PFSK-1 (cell line): Measurements from ENCODE around the gene HRH1.

Experiments used
- FOXP2 ChIP-seq: optimal IDR thresholded peaks from 2 replicates; pipeline ENCODE3; 2011; ENCODE audit warnings: borderline replicate concordance, control low read depth, inconsistent platforms; ENCODE audit not compliant: insufficient read depth; ENCODE audit errors: extremely low read length, extremely low read depth
- POLR2AphosphoS5 ChIP-seq: IDR thresholded peaks from 2 replicates; pipeline ENCODE4 v1.6.1; 2012; ENCODE audit warnings: low read depth, mild to moderate bottlenecking, control low read depth, low read length, moderate library complexity
- SIN3A ChIP-seq: IDR thresholded peaks from 2 replicates; pipeline ENCODE4 v1.6.1; 2012; ENCODE audit warnings: mild to moderate bottlenecking, low read length, moderate library complexity, borderline replicate concordance; ENCODE audit not compliant: insufficient read depth
- TAF1 ChIP-seq: IDR thresholded peaks from 2 replicates; pipeline ENCODE4 v1.6.1; 2012; ENCODE audit warnings: low read length, control low read depth, borderline replicate concordance; ENCODE audit not compliant: insufficient read depth
- TF ChIP-seq, protein P1 (sequence below), 2 experiments: IDR thresholded peaks; 2 replicates each; pipeline versions ENCODE4 v1.6.1 to v1.8.0; 2011 to 2012; ENCODE audit warnings: low read depth in 2 of 2, low read length in 2 of 2, control low read depth in 1 of 2, inconsistent platforms in 1 of 2, mild to moderate bottlenecking in 1 of 2, moderate library complexity in 1 of 2; ENCODE audit not compliant: insufficient read depth in 1 of 2

The HRH1 gene

DNA sequence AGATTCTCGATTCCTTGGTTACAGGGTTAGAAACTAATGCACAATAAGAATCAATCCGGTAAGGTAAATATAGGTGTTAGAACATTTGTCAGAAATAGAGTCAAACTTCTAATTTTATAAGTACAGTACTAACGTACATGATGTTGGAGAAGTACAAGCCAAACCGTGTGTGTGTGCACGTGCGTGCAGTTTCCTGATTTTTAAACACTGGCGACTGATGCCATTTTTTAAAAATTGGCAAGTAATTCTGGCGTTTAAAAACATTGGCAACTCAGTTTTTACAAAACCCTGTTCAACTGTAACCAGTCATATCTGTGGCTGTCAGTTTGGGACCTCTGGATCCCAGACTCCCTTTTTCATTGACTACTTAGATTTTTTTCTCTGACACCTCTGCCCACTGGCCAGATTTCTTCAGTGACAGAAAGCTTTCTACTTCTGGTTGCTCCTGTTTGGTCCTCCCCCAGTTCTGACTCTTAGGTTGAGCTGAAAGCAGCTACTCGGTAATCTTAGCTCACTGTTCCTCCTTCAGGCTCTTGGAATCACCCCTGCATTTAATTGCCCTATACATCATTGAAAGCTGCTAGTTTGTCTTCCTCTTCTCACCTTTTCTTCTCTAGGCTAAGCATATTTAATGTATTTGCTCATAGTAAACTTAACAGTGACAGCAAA, 118.7 kb downstream of the HRH1 start:
- no peak for TF ChIP-seq SIN3A
- no peak for TF ChIP-seq POLR2AphosphoS5
- no peak for TF ChIP-seq FOXP2
- TF ChIP-seq, protein P1, sequence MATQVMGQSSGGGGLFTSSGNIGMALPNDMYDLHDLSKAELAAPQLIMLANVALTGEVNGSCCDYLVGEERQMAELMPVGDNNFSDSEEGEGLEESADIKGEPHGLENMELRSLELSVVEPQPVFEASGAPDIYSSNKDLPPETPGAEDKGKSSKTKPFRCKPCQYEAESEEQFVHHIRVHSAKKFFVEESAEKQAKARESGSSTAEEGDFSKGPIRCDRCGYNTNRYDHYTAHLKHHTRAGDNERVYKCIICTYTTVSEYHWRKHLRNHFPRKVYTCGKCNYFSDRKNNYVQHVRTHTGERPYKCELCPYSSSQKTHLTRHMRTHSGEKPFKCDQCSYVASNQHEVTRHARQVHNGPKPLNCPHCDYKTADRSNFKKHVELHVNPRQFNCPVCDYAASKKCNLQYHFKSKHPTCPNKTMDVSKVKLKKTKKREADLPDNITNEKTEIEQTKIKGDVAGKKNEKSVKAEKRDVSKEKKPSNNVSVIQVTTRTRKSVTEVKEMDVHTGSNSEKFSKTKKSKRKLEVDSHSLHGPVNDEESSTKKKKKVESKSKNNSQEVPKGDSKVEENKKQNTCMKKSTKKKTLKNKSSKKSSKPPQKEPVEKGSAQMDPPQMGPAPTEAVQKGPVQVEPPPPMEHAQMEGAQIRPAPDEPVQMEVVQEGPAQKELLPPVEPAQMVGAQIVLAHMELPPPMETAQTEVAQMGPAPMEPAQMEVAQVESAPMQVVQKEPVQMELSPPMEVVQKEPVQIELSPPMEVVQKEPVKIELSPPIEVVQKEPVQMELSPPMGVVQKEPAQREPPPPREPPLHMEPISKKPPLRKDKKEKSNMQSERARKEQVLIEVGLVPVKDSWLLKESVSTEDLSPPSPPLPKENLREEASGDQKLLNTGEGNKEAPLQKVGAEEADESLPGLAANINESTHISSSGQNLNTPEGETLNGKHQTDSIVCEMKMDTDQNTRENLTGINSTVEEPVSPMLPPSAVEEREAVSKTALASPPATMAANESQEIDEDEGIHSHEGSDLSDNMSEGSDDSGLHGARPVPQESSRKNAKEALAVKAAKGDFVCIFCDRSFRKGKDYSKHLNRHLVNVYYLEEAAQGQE (IDR thresholded peaks at IDR 0.05; ENCODE audit: insufficient read depth in 1 of 2, low read depth in 2 of 2, low read length in 2 of 2): no peak

DNA sequence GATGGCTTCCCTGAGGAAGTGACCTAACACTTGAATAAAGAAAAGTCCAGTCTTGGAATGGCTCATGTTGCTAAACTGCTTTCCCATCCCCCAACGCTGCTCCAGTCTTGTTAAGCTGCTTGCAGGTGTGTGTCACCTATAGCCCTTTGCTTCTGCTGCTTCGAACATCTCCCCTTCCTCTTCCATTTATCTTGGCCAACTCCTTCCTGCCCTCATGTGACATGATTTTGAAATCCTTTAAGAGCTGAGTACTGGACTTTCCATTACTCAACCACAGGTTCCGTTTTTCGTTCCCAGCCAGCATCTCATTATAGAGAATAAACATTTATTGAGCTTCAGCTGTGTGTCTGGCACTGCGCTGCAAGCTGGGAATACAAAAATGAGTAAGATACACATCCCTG, 119.6 kb downstream of the HRH1 start:
- TF ChIP-seq TAF1 (no peak), POLR2AphosphoS5 (no peak), SIN3A (no peak), FOXP2 (no peak)
- TF ChIP-seq, protein P1 (IDR thresholded peaks at IDR 0.05; ENCODE audit: insufficient read depth in 1 of 2, low read depth in 2 of 2, low read length in 2 of 2): no peak

DNA sequence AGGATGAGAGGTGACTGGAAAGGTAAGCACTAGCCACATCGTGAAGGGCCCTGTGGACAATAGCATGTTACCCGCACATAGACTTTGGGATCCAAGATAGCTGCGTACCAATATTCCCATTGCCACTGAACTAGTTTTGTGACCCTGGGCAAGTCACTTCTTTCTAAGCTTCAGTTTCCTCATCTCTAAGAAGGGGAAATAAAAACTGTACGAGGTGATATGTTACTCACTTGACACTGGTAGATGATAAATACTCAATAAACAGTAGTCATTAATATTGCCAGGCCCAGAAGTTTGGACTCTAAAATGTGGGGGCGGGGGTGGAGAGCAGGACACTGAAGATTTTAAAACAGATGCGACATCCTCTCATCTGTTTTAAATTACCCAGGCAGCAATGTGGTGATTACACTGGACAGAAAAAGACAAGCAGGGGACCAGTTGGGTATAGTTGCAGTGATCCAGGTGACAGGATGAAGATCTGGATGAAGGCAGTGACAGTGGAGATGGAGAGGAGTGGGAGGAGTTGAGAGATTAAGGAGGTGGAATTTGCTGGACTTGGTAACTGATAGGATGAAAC, 120.4 kb downstream of the HRH1 start:
- TF ChIP-seq SIN3A (no peak), TAF1 (no peak), FOXP2 (no peak), POLR2AphosphoS5 (no peak)
- TF ChIP-seq, protein P1 (IDR thresholded peaks at IDR 0.05; ENCODE audit: insufficient read depth in 1 of 2, low read depth in 2 of 2, low read length in 2 of 2): no peak

DNA sequence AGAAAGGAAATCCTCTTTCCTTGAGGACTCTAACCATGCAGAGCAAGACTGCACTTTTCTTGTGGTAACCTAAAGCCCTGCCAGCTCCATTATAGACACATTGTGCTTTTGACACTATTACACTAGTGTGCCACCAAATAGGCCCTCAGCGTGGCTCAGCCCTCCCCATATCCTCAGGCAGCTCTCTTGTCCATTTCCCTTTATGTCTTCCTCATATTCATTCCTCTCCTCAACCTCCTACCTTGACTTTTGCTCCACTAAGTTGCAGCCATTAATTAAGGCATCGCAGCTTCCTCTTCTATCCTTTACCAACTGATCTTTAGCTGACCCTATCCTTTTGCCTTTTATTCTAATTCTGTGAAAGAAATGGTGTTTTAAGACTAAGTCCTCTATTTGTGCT, 121.6 kb downstream of the HRH1 start:
- no peak for TF ChIP-seq SIN3A
- TF ChIP-seq POLR2AphosphoS5: no peak
- no peak for TF ChIP-seq TAF1
- TF ChIP-seq FOXP2: no peak
- TF ChIP-seq, protein P1 (IDR thresholded peaks at IDR 0.05; ENCODE audit: insufficient read depth in 1 of 2, low read depth in 2 of 2, low read length in 2 of 2): no peak

DNA sequence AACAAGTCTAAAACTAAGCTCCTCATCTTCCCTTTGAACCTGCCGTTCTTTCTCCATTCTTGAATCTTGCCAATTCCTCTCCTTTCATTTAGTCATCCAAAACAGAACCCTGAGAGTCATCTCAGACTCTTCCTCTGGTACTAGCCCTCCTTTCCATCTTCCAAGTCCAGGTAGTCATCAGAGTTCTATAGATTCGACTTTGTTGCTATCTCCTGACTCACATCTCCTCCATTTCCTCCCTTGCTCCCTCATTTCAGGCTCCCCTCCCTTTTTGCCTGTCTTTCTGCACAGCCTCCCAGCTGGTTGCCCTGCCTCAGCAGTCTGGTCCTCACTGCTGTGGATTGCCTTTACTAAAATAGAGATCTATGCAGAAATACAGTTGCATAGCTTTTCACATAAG, 122.6 kb downstream of the HRH1 start:
- TF ChIP-seq TAF1: no peak
- no peak for TF ChIP-seq POLR2AphosphoS5
- TF ChIP-seq, protein P1 (IDR thresholded peaks at IDR 0.05; ENCODE audit: insufficient read depth in 1 of 2, low read depth in 2 of 2, low read length in 2 of 2): no peak
- TF ChIP-seq FOXP2: no peak
- no peak for TF ChIP-seq SIN3A
